Activated CD8-positive, alpha-beta memory T cell treated with anti-CD3 and anti-CD28 coated beads, Interleukin-2, amount 50 U/mL, for 1 hour (primary cell): Measurements from ENCODE around the gene RIN2.
"Not testable (repeated sequence)": the region's sequence is repeated elsewhere in the genome, so short reads cannot be mapped to it uniquely, and the experiment has no call there.

Experiments
- DNase-seq: peaks from one replicate; pipeline ENCODE4 v3.0.0-alpha.2; 2020; ENCODE audit errors: extremely low read depth

RIN2 gene

GRCh38 chr20:19785983-19786285 is 27.9 kb downstream of the RIN2 start:
- DNase-seq: no peak

GRCh38 chr20:19786311-19786710 is 28.3 kb downstream of the RIN2 start:
- DNase-seq: no peak

- DNase-seq: no peak
These were observed 29.3 kb downstream of the RIN2 start for GRCh38 chr20:19787366-19787765.

- DNase-seq: no peak
These were observed 31.0 kb downstream of the RIN2 start for GRCh38 chr20:19789009-19789408.

GRCh38 chr20:19789446-19789845 is 31.4 kb downstream of the RIN2 start:
- no peak for DNase-seq

GRCh38 chr20:19791887-19792286 is 33.8 kb downstream of the RIN2 start:
- DNase-seq: no peak

GRCh38 chr20:19793716-19794115 is 35.7 kb downstream of the RIN2 start:
- DNase-seq: no peak

- DNase-seq: no peak
These were observed 36.9 kb downstream of the RIN2 start for GRCh38 chr20:19794941-19795340.

- no peak for DNase-seq
These were observed 41.3 kb downstream of the RIN2 start for GRCh38 chr20:19799325-19799724.

- DNase-seq: no peak
These were observed 44.0 kb downstream of the RIN2 start for GRCh38 chr20:19802099-19802491.

GRCh38 chr20:19802492-19803158 is 44.6 kb downstream of the RIN2 start:
- no peak for DNase-seq

GRCh38 chr20:19806276-19806675 is 48.2 kb downstream of the RIN2 start:
- DNase-seq: not testable (repeated sequence)

- no peak for DNase-seq
These were observed 48.7 kb downstream of the RIN2 start for GRCh38 chr20:19806806-19807190.

GRCh38 chr20:19807191-19807945 is 49.3 kb downstream of the RIN2 start:
- no peak for DNase-seq
